ENCODE data around the gene TBL1Y.

DNA sequence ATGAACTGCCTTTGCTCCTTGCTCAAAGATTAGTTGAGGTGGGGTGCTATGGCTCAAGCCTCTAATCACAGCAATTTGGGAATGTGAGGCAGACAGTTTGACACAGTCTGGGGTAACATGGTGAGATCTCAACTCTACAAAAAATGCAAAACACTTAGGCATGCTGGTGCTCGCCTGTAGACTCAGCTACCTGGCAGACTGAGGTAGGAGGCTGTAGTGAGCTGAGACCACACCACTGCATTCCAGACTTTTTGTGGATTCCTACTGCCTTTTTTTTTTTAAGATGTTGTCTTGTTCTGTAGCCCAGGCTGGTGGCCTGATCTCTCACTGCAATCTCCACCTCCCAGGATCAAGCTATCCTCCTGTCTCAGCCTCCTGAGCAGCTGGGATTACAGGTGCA, 2.9 kb upstream of the TBL1Y start:
- no peak for TF ChIP-seq ARNTL (CRISPR knock-in tag; IDR thresholded peaks at IDR 0.05; ENCODE audit: borderline replicate concordance, low read depth)
- TF ChIP-seq, protein P1, sequence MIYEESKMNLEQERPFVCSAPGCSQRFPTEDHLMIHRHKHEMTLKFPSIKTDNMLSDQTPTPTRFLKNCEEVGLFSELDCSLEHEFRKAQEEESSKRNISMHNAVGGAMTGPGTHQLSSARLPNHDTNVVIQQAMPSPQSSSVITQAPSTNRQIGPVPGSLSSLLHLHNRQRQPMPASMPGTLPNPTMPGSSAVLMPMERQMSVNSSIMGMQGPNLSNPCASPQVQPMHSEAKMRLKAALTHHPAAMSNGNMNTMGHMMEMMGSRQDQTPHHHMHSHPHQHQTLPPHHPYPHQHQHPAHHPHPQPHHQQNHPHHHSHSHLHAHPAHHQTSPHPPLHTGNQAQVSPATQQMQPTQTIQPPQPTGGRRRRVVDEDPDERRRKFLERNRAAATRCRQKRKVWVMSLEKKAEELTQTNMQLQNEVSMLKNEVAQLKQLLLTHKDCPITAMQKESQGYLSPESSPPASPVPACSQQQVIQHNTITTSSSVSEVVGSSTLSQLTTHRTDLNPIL (CRISPR knock-in tag; IDR thresholded peaks at IDR 0.05; ENCODE audit: low read depth) = no peak
- no peak for TF ChIP-seq ZFP30 (CRISPR knock-in tag; IDR thresholded peaks at IDR 0.05)
- TF ChIP-seq, protein P2, sequence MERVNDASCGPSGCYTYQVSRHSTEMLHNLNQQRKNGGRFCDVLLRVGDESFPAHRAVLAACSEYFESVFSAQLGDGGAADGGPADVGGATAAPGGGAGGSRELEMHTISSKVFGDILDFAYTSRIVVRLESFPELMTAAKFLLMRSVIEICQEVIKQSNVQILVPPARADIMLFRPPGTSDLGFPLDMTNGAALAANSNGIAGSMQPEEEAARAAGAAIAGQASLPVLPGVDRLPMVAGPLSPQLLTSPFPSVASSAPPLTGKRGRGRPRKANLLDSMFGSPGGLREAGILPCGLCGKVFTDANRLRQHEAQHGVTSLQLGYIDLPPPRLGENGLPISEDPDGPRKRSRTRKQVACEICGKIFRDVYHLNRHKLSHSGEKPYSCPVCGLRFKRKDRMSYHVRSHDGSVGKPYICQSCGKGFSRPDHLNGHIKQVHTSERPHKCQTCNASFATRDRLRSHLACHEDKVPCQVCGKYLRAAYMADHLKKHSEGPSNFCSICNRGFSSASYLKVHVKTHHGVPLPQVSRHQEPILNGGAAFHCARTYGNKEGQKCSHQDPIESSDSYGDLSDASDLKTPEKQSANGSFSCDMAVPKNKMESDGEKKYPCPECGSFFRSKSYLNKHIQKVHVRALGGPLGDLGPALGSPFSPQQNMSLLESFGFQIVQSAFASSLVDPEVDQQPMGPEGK (CRISPR knock-in tag; IDR thresholded peaks at IDR 0.05; ENCODE audit: borderline replicate concordance) = no peak
- no peak for TF ChIP-seq PPARA (CRISPR knock-in tag; IDR thresholded peaks at IDR 0.05; ENCODE audit: borderline replicate concordance)
- no peak for TF ChIP-seq ZNF8 (CRISPR knock-in tag; IDR thresholded peaks at IDR 0.05)
- no peak for TF ChIP-seq ISL1 (CRISPR knock-in tag; IDR thresholded peaks at IDR 0.05)
- no peak for TF ChIP-seq GLIS3 (CRISPR knock-in tag; IDR thresholded peaks at IDR 0.05)
- TF ChIP-seq ZFP3 (CRISPR knock-in tag; IDR thresholded peaks at IDR 0.05) = no peak
- no peak for TF ChIP-seq ZC3H10 (CRISPR knock-in tag; IDR thresholded peaks at IDR 0.05)
- no peak for TF ChIP-seq CSDC2 (CRISPR knock-in tag; IDR thresholded peaks at IDR 0.05)
- no peak for TF ChIP-seq RARB (CRISPR knock-in tag; IDR thresholded peaks at IDR 0.05)
